Epidermal melanocyte (primary cell): Measurements from ENCODE around the gene METTL17.

Source experiments
- DNase-seq: peaks from one replicate; pipeline ENCODE4 v3.0.0; 2011; ENCODE audit warnings: low spot score; ENCODE audit not compliant: insufficient read length

The METTL17 gene

DNA sequence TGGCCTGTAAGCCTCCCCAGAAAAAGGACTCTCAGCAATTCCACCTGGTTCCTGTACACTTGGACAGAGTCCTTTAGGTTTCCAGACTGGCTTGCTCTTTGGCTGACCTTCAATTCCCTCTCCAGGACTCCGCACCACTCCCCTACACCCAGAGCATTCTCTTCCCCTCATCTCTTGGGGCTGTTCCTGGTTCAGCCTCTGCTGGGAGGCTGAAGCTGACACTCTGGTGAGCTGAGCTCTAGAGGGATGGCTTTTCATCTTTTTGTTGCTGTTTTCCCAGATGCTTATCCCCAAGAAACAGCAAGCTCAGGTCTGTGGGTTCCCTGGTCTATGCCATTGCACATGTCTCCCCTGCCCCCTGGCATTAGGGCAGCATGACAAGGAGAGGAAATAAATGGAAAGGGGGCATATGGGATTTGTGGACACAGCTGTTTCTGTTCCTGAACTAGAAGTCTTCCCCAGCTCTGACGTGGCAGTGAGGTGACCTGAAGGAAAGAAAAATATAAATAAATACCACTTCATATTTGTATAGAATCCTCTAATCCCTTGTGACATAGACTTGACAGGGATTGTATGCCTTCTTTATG is 53.7 kb downstream of the METTL17 start:
- no peak for DNase-seq

GRCh38 chr14:21043974-21044618 is 54.3 kb downstream of the METTL17 start:
- no peak for DNase-seq
